Measurements from ENCODE around the gene SBNO2. TPM values are rescaled to one million over a fixed set of nuclear protein-coding genes. Genes with fewer than 3 reads are reported as not detected.

SBNO2 gene
- total RNA-seq, 1 experiment from 2014 or later = 46.3 TPM

- peaks cover 44% of the 10 kb centered on the region for H3K27me3 Mint-ChIP-seq (ENCODE audit: low read depth)
- TF ChIP-seq CTCF (conservative IDR thresholded peaks at IDR 0.05) = no peak
- Histone ChIP-seq H3K27me3 (ENCODE audit: insufficient read depth, low read length) (no peaks in the 10 kb centered on the region; the same call in 1 of the 2 replicates), H3K56ac (ENCODE audit: insufficient read length, low read depth, low read length) (no peak within 1 kb of the TSS), H3K23ac (ENCODE audit: insufficient read length, low read depth, low read length) (no peak within 1 kb of the TSS), H3K79me2 (ENCODE audit: insufficient read depth, low read length) (no peaks in the 10 kb centered on the region), H3K4me2 (ENCODE audit: insufficient read depth, insufficient read length, low read length) (peak within 1 kb of the TSS; percentile 32), H2BK120ac (ENCODE audit: low read depth, low read length, poor library complexity, severe bottlenecking) (no peak within 1 kb of the TSS), H3K14ac (ENCODE audit: insufficient read depth, low read length) (no peak within 1 kb of the TSS; the same call in 1 of the 2 replicates), H3K79me1 (ENCODE audit: insufficient read depth, low read depth, low read length, poor library complexity, severe bottlenecking) (no peaks in the 10 kb centered on the region), H3K18ac (ENCODE audit: insufficient read length, low read depth, low read length) (no peak within 1 kb of the TSS), H3K4ac (ENCODE audit: low read depth, low read length) (no peak within 1 kb of the TSS), H3T11ph (ENCODE audit: low read length) (no peak within 1 kb of the TSS), H4K91ac (ENCODE audit: insufficient read length, low read depth, low read length) (no peak within 1 kb of the TSS), H3K4me1 (ENCODE audit: insufficient read depth, low read length) (peaks cover 5% of the 10 kb centered on the region; the same call in 1 of the 2 replicates), H2BK20ac (ENCODE audit: low read depth, low read length, poor library complexity, severe bottlenecking) (no peak within 1 kb of the TSS), H4K8ac (replicated peaks; ENCODE audit: insufficient read length, low read depth, low read length) (no peak within 1 kb of the TSS), H3K9ac (ENCODE audit: extremely low read depth, insufficient read length, low read length) (no peak within 1 kb of the TSS), H2BK5ac (ENCODE audit: insufficient read length, low read length) (no peak within 1 kb of the TSS), H2BK15ac (ENCODE audit: low read depth, low read length) (no peak within 1 kb of the TSS), H3K23me2 (ENCODE audit: insufficient read length, low read depth, low read length, poor library complexity, severe bottlenecking) (peaks cover 25% of the 10 kb centered on the region), H2BK12ac (ENCODE audit: insufficient read length, low read depth, low read length) (no peak within 1 kb of the TSS), H2AK5ac (ENCODE audit: insufficient read length, low read length) (no peak within 1 kb of the TSS), H3K27ac (ENCODE audit: insufficient read length, low read depth, low read length) (no peak within 1 kb of the TSS), H3K9me3 (ENCODE audit: control insufficient read depth, low read depth, low read length) (no peaks in the 10 kb centered on the region), H4K20me1 (ENCODE audit: control insufficient read depth, insufficient read depth, insufficient read length) (no peaks in the 10 kb centered on the region), H4K5ac (ENCODE audit: insufficient read length, low read depth, low read length) (no peak within 1 kb of the TSS), H2AFZ (ENCODE audit: low read length) (no peak within 1 kb of the TSS)
- no peak within 1 kb of the TSS for H3K27ac Mint-ChIP-seq
- H3K4me1 Mint-ChIP-seq = peaks cover 14 to 35% of the 10 kb centered on the region in 2 experiments
- WGBS (ENCODE audit: extremely low coverage, insufficient read length, low lambda C conversion rate) = no CpG with 5 or more reads among the region's 61 CpGs
- no peak for DNase-seq
- H3K4me3 Mint-ChIP-seq = peak within 1 kb of the TSS; percentile 53 to 76
- H3K36me3 Mint-ChIP-seq (ENCODE audit: insufficient read depth in 1 of 3, low read depth in 3 of 3) = no peaks in the 10 kb centered on the region
- H3K9me3 Mint-ChIP-seq = no peaks in the 10 kb centered on the region
Observed at GRCh38 chr19:1066748-1067340, 107.2 kb downstream of the SBNO2 start, which contains the start of gene ARHGAP45. TSS of gene ARHGAP45 (plus strand) at chr19:1067167. CDS start at chr19:1067406, 239 bp downstream.
